HG03095 (cell line): ENCODE data around the gene HSPG2.

ENCODE experiments used
- ATAC-seq: cut with Tn5 transposase; IDR thresholded peaks from one replicate; pipeline ENCODE4 v1.9.1; 2021; ENCODE audit warnings: moderate library complexity; ENCODE audit not compliant: unreplicated experiment

HSPG2 gene

GRCh38 chr1:21901473-21901847, 35.6 kb downstream of the HSPG2 start:
- no peak for ATAC-seq

- no peak for ATAC-seq
Observed at GRCh38 chr1:21900766-21901472, 36.2 kb downstream of the HSPG2 start.

- ATAC-seq: no peak
Observed at GRCh38 chr1:21899987-21900386, 37.1 kb downstream of the HSPG2 start.

- ATAC-seq: no peak
Observed at GRCh38 chr1:21899267-21899810, 37.8 kb downstream of the HSPG2 start.

DNA sequence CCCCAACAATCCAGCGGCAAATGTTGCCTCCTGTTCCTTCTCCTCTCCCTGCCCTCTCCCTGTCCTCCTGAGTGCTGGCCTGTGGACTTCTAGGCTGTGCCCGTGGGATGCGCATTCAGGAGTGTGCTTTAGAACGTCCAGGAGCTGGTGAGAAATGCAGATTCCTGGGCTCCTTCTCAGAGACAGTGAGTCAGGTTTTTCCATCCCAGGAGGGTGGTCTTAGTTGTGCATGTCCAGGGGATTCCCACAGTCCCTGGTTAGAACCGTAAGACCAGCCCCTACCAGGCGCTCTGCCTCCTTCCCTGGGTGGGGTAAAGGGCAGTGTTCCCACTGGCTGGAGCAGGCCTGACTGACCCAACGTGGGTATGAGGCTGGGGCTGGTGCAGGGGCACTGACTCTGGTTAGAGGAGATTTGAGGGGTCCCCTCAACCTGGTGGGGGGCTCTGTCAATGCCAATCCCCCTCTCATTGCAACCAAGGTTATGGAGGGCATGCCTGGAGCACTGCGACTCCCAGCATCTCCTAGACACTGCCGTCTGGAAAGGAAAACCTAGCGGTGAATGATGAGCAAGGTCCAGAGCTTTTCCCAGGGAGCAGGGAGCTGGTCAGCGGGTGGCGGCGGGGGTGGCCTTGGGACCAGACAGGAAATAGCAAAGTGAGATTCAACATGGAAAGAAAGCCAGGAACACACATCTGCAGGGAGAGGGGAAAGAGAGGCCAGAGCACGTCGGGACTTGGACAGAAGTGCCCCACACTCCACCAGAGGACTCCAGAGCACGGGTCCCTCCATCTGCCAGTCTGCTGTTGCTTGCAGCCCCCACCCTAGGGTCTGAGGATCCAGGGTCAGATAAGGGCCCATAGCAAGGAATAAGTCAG, 38.5 kb downstream of the HSPG2 start:
- no peak for ATAC-seq

GRCh38 chr1:21897844-21898243, 39.3 kb downstream of the HSPG2 start:
- ATAC-seq: no peak

DNA sequence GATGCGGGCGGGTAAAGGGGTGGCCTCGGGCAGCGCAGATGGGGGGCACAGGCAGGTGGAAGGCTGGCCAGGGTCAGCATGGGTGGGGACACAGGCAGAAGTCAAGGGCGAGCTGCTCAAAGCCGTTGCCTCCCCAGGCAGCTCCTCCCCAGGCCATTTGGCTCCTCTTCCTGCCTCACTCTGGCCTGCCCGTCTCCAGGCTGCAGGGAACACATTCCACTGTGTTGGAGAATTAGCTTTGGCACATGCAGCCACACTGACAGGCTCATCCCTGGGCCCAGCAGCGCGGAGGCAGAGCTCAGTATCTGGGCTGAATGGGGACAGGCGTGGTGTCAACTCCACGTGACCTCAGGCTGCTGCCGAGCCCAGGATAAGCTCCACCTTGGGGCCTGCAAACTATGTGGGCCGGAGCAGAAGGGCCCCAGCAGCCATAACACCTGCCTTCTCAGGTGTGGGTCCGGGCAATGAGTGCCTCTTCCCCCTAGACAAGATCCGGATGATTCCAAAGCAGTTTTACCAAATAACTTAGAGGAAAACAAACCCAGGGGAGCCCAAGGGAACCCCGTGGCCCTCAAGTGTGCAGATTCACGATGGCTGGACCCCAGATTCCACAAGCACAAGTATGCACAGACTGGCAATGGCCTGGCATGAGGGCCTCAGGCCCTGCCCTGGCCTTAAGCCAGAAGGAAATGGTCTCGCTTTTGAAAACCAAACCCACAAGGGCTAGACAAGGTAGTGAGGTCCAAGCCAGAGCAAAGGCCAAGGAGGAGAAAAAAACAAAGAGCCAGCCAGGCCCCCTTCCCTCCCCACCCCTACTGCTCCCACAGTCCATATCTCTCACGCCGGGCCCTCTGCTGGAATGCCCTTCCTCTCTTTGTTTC, 40.2 kb downstream of the HSPG2 start:
- ATAC-seq: no peak

GRCh38 chr1:21896026-21896425, 41.1 kb downstream of the HSPG2 start:
- no peak for ATAC-seq

GRCh38 chr1:21894034-21894881, 42.9 kb downstream of the HSPG2 start:
- ATAC-seq: no peak

DNA sequence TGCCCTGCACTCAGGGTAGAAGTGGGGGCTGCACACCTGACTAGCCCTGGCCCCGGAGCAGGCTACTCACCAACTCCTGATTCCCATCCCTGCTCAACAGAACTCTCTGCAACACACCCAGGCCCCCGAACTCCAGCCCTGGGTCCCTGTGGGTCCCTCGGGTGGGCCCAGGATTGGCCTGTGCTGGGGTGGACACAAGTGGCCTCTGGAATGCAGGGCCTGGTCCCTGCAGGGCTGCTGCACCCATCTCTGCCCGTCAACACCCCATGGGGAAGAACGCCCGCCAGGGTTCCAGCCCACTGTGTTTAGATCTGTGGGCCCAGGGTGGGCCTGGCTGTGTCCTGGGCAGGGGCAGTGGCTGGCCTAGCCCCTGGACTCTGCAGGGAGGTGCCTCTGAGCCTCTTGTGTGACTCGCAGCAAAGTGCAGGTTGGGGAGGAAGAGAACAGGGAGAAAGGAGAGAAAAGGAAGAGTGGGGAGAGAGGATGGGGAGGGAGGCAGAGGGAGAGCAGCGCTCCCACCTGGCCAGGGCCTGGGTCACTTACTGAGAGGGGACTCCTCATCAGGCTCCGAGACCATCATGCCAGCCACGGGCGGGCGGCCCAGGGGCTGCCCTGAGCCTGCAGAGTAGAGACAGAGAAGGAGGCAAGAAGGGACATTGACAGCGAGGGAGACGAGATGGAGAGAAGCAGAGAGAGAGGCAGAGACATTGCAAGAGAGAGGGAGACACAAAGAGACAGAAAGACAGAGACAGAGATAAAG, 43.9 kb downstream of the HSPG2 start:
- no peak for ATAC-seq

DNA sequence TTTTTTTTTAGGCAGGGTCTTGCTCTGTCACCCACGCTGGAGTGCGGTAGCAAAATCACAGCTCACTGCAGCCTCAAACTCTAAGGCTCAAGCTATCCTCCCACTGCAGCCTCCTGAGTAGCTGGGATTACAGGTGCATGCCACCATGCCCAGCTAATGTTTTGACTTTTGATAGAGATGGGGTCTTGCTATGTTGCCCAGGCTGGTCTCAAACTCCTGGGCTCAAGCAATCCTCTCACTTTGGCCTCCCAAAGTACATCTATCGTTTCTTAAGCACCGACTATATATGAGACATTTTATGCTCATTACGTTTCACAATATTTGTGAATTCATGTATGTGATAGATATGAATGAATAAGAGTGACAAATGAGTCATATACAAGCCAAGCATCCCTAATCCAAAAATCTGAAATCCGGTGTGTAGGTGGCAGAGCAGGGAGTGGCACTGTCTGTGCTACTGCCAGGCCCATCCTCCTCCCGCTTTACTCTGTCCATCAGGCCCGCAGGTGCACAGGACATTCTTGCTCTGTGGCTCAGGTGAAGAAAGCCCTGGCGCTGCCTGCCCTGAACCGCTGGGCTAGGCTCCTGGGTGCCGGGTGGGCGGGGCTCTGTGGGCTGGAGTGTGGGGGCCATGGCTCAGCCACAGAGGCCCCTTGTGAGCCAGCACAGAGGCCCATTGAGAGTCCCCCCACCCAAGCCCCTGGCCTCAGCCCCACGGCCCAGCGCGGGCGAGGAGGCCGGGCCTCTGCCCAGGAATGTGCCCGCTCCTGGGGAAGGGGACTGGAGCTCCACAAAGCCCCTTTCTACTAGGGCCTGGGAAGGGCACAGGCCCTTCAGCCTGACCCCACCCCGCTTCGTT, 45.3 kb downstream of the HSPG2 start:
- no peak for ATAC-seq

DNA sequence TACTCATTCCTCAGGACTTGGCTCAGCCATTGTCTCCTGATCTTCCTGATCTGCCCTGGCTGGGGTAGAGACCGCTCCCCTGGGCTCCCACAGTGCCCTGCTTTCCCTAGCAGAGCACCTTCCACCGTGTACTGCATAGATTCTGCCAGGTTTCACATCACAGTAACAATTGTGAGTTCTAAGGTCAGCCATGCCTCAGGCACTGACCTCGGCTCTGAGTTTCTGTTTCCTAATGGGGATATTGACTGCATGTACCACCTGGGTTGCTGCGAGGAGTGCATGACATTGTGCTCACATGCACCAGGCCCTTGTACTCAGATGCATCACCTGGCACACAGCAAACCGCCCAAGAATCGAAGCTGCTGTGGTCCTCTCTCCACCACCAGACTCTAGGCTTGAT, 46.0 kb downstream of the HSPG2 start:
- no peak for ATAC-seq

GRCh38 chr1:21888500-21888899, 48.6 kb downstream of the HSPG2 start:
- ATAC-seq: no peak

DNA sequence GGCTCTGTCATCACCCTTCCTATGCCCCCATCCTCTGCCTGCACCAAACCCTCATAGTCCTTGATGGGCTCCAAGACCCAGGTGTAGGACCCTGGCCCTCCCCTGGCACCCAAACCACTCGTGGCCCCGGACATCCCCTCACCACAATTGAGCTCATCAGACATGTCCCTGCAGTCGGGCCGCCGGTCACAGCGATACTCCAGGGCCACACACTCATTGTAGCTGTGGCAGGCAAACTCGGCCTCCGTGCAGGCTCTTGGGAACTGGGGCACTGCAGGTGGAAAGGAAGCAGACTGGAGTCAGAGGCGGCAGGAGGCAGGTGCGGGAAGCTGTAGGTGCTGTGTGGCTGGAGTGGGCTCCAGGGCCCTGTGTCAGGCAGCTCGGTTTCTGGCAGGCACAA, 49.3 kb downstream of the HSPG2 start:
- ATAC-seq: no peak

GRCh38 chr1:21887216-21887736, 49.8 kb downstream of the HSPG2 start:
- no peak for ATAC-seq

DNA sequence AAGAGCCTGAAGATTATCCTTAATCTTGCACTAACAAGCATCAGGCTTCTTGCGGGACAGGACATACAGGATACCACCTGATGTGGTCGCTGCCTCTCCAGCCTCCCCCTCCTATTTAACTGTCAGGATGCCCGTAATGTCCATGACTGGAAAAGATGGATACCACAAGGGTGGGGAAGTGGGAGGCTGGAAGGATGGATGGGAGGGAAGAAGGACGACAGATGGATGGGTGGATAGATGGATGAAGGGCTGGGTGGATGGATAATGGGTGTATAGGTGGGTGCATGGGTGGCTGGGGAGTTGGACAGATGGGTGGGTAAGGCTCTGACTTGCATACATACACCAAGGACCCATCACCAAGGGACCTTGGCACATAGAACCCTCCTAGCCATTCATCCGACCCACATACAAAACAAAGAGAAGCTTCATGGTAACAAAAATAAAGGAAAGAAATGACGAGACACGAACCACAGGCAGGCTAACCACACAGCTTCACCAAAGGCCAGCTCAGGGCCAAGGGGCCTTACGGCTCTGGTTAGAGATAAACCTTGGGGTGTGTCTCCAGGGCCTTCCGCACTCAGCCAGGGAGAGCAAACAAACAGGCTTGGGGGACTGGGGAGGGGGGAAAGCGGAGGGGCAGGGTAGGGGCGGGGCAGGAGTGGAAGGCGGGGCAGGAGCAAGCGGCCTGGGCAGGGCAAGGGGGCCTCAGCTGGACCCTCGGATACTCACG, 50.5 kb downstream of the HSPG2 start:
- ATAC-seq: no peak

GRCh38 chr1:21885236-21886037, 51.7 kb downstream of the HSPG2 start:
- no peak for ATAC-seq
